ENCODE measurements around the gene RHOB.

Gene RHOB

GRCh38 chr2:20421336-20421987, 25.4 kb upstream of the RHOB start:
- no peak for DNase-seq
- in situ Hi-C loops (cut with MboI; ENCODE audit: low pct_unique_long_range_greater_than_20kb, low sequenced_read_pairs): no loop called here

GRCh38 chr2:20421988-20422370, 24.9 kb upstream of the RHOB start:
- DNase-seq: no peak
- in situ Hi-C loops (cut with MboI; ENCODE audit: low pct_unique_long_range_greater_than_20kb, low sequenced_read_pairs): no loop called here

- DNase-seq: peak; percentile 55
- in situ Hi-C loops (cut with MboI; ENCODE audit: low pct_unique_long_range_greater_than_20kb, low sequenced_read_pairs): no loop called here
These were observed 24.2 kb upstream of the RHOB start for GRCh38 chr2:20422402-20423271.

- in situ Hi-C loops (cut with MboI; ENCODE audit: low pct_unique_long_range_greater_than_20kb, low sequenced_read_pairs): no loop called here
These were observed 23.5 kb upstream of the RHOB start for GRCh38 chr2:20423359-20423758.

GRCh38 chr2:20423847-20424246, 23.0 kb upstream of the RHOB start:
- DNase-seq: no peak
- in situ Hi-C loops (cut with MboI; ENCODE audit: low pct_unique_long_range_greater_than_20kb, low sequenced_read_pairs): no loop called here

More at GRCh38 chr2:20423359-20423758, 23.5 kb upstream of the RHOB start:
- DNase-seq: no peak

GRCh38 chr2:20424300-20425290, 22.3 kb upstream of the RHOB start:
- peak; percentile 91 for DNase-seq
- in situ Hi-C loops (cut with MboI; ENCODE audit: low pct_unique_long_range_greater_than_20kb, low sequenced_read_pairs): no loop called here

GRCh38 chr2:20425371-20425881, 21.4 kb upstream of the RHOB start:
- in situ Hi-C loops (cut with MboI; ENCODE audit: low pct_unique_long_range_greater_than_20kb, low sequenced_read_pairs): no loop called here
- DNase-seq: no peak

- DNase-seq: no peak
- in situ Hi-C loops (cut with MboI; ENCODE audit: low pct_unique_long_range_greater_than_20kb, low sequenced_read_pairs): no loop called here
These were observed 21.0 kb upstream of the RHOB start for GRCh38 chr2:20425884-20426283.

GRCh38 chr2:20427931-20428526, 18.8 kb upstream of the RHOB start:
- in situ Hi-C loops (cut with MboI; ENCODE audit: low pct_unique_long_range_greater_than_20kb, low sequenced_read_pairs): no loop called here
- no peak for DNase-seq

GRCh38 chr2:20428717-20429490, 18.0 kb upstream of the RHOB start:
- in situ Hi-C loops (cut with MboI; ENCODE audit: low pct_unique_long_range_greater_than_20kb, low sequenced_read_pairs): no loop called here
- no peak for DNase-seq

GRCh38 chr2:20429528-20429927, 17.3 kb upstream of the RHOB start:
- in situ Hi-C loops (cut with MboI; ENCODE audit: low pct_unique_long_range_greater_than_20kb, low sequenced_read_pairs): no loop called here
- DNase-seq: no peak

- no peak for DNase-seq
- in situ Hi-C loops (cut with MboI; ENCODE audit: low pct_unique_long_range_greater_than_20kb, low sequenced_read_pairs): no loop called here
These were observed 16.8 kb upstream of the RHOB start for GRCh38 chr2:20430035-20430434.

GRCh38 chr2:20430461-20431300, 16.2 kb upstream of the RHOB start:
- in situ Hi-C loops (cut with MboI; ENCODE audit: low pct_unique_long_range_greater_than_20kb, low sequenced_read_pairs): no loop called here
- DNase-seq: no peak

- in situ Hi-C loops (cut with MboI; ENCODE audit: low pct_unique_long_range_greater_than_20kb, low sequenced_read_pairs): no loop called here
- DNase-seq: no peak
These were observed 15.6 kb upstream of the RHOB start for GRCh38 chr2:20431301-20431698.

GRCh38 chr2:20431772-20432171, 15.1 kb upstream of the RHOB start:
- no peak for DNase-seq
- in situ Hi-C loops (cut with MboI; ENCODE audit: low pct_unique_long_range_greater_than_20kb, low sequenced_read_pairs): no loop called here

- in situ Hi-C loops (cut with MboI; ENCODE audit: low pct_unique_long_range_greater_than_20kb, low sequenced_read_pairs): no loop called here
- no peak for DNase-seq
These were observed 14.2 kb upstream of the RHOB start for GRCh38 chr2:20432714-20433113.

- in situ Hi-C loops (cut with MboI; ENCODE audit: low pct_unique_long_range_greater_than_20kb, low sequenced_read_pairs): no loop called here
- DNase-seq: no peak
These were observed 13.6 kb upstream of the RHOB start for GRCh38 chr2:20433249-20433648.

Data from KBM-7 (cell line).